Measurements from ENCODE around the gene FMO2. TPM values are rescaled to one million over a fixed set of nuclear protein-coding genes. Genes with fewer than 3 reads are reported as not detected.

FMO2 gene
- polyA plus RNA-seq, 2 donors: 50.5 to 95.4 TPM

DNA sequence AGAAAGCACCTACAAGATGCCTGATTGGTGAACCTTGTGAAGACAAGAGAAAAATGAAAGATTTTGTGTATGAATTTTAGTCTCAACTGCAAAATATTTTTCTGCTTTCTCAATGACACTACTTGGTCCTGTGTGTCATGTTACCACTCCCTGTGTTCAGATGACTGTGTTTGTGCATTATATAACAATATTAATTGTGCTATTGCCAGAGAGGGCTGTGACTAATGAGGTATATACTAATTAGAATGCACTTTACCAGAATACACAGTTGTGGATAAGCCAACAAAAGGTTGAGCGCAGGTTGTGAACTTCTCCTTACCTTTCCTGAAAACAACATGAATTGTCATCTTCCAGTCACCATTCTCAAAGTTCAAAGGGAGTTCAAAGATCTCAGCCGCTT, 17.3 kb upstream of the FMO2 start:
- H3K4me3 ChIP-seq (ENCODE audit: low read depth in 1 of 2, low read length in 2 of 2): no peak overlapping the region
- 65 to 78% methylated on average over 2 of the region's 2 CpGs for WGBS, 2 donors
- peaks cover 0 to 4% of the 10 kb centered on the region in 2 donors for H3K4me1 ChIP-seq (ENCODE audit: control insufficient read depth in 2 of 2, insufficient read depth in 2 of 2, low read length in 1 of 2)
- no peaks in the 10 kb centered on the region for H3K27me3 ChIP-seq (ENCODE audit: control insufficient read depth in 1 of 2, insufficient read depth in 2 of 2, low read length in 2 of 2)
- H3K27ac ChIP-seq (ENCODE audit: low read depth in 2 of 2, low read length in 1 of 2): peak overlapping the region; percentile 77 to 86
- no peaks in the 10 kb centered on the region for H3K36me3 ChIP-seq (ENCODE audit: control insufficient read depth in 2 of 2, insufficient read depth in 2 of 2, low read length in 1 of 2)
- H3K9me3 ChIP-seq (ENCODE audit: control insufficient read depth in 2 of 2, insufficient read depth in 1 of 2, low read depth in 1 of 2, low read length in 1 of 2): no peaks in the 10 kb centered on the region

DNA sequence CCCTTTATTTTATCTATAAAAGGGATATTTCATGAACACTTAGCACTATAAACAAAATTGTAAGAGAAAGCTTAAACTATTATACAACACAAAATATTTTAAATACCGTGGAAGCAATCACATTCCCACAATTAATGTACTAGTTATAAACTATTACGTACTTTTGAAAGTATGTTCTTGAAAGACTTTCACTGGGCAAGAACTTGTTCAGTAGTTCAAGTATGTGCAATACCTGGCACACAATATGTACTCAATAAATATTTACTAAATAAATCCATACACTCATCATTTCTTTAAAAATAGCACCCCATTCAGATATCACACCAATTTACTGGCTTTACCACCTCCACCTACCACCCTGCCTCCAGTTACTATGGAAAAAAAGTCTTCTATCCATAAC, 12.6 kb upstream of the FMO2 start:
- Histone ChIP-seq H3K9me3 (ENCODE audit: control insufficient read depth in 2 of 2, insufficient read depth in 1 of 2, low read depth in 1 of 2, low read length in 1 of 2) (no peaks in the 10 kb centered on the region), H3K27ac (ENCODE audit: low read depth in 2 of 2, low read length in 1 of 2) (no peak overlapping the region), H3K36me3 (ENCODE audit: control insufficient read depth in 2 of 2, insufficient read depth in 2 of 2, low read length in 1 of 2) (no peaks in the 10 kb centered on the region), H3K4me3 (ENCODE audit: low read depth in 1 of 2, low read length in 2 of 2) (no peak overlapping the region), H3K27me3 (ENCODE audit: control insufficient read depth in 1 of 2, insufficient read depth in 2 of 2, low read length in 2 of 2) (no peaks in the 10 kb centered on the region), H3K4me1 (ENCODE audit: control insufficient read depth in 2 of 2, insufficient read depth in 2 of 2, low read length in 1 of 2) (peaks cover 0 to 3% of the 10 kb centered on the region in 2 donors)
- 72 to 74% methylated on average over 2 of the region's 2 CpGs for WGBS, 2 donors

DNA sequence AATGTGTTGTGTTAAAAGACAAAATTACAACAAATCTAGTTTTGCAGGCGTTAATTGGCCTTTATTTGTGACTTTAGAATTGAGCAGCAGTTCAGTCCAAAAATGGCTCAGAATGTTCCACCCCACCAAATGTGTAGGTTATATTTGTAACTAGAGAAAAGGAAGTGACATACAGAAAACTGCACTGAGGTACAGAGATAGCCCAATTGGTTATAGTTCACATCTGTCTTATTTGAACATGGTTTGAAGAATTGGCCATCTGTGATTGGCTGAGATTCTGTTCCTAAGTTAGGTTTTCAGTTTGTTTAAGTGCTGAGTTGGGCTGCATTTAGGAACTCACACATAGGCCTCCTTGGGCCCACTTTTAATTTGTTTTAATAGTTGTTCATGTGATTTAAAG, 12.0 kb upstream of the FMO2 start:
- 74 to 80% methylated on average over 1 of the region's 1 CpG for WGBS, 2 donors

DNA sequence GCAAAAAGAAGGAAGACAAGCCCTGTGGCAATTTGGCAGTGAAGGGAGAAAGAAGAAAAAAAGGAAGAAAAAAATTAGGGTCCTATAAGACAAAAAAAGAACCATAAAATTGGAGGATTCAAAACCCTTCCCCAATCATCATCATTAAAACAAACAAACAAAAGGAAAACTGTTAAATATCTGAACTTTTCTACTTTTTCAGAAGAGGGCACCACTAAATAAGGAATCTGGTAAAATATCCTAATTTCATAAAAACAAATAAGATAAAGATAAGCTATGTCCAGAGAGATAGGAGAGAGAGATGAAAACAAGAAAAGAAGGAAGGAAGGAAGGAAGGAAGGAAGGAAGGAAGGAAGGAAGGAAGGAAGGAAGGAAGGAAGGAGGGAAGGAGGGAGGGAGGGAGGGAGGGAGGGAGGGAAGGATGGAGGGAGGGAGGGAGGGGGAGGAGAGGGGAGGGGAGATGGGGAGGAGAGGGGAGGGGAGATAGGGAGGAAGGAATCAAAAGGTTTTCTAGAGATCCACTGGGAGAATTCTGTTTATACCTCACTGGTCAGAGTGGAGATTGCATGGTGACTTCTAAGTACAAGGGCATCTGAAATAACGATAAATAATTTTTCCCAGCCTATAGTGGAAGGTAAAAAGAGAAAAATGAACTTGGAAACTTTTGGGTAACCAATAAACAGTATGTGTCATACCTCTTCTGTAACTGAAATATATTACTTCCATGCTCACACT, 10.4 kb upstream of the FMO2 start:
- Histone ChIP-seq H3K36me3 (ENCODE audit: control insufficient read depth in 2 of 2, insufficient read depth in 2 of 2, low read length in 1 of 2) (no peaks in the 10 kb centered on the region), H3K9me3 (ENCODE audit: control insufficient read depth in 2 of 2, insufficient read depth in 1 of 2, low read depth in 1 of 2, low read length in 1 of 2) (no peaks in the 10 kb centered on the region), H3K27ac (ENCODE audit: low read depth in 2 of 2, low read length in 1 of 2) (no peak overlapping the region), H3K4me3 (ENCODE audit: low read depth in 1 of 2, low read length in 2 of 2) (no peak overlapping the region), H3K27me3 (ENCODE audit: control insufficient read depth in 1 of 2, insufficient read depth in 2 of 2, low read length in 2 of 2) (no peaks in the 10 kb centered on the region), H3K4me1 (ENCODE audit: control insufficient read depth in 2 of 2, insufficient read depth in 2 of 2, low read length in 1 of 2) (no peaks in the 10 kb centered on the region)
- 94 to 100% methylated on average over 1 of the region's 1 CpG for WGBS, 2 donors

More for the DNA sequence above, 12.0 kb upstream of the FMO2 start:
- no peak overlapping the region for H3K27ac ChIP-seq (ENCODE audit: low read depth in 2 of 2, low read length in 1 of 2)
- no peaks in the 10 kb centered on the region for H3K27me3 ChIP-seq (ENCODE audit: control insufficient read depth in 1 of 2, insufficient read depth in 2 of 2, low read length in 2 of 2)
- no peaks in the 10 kb centered on the region for H3K9me3 ChIP-seq (ENCODE audit: control insufficient read depth in 2 of 2, insufficient read depth in 1 of 2, low read depth in 1 of 2, low read length in 1 of 2)
- H3K4me3 ChIP-seq (ENCODE audit: low read depth in 1 of 2, low read length in 2 of 2): no peak overlapping the region
- peaks cover 0 to 3% of the 10 kb centered on the region in 2 donors for H3K4me1 ChIP-seq (ENCODE audit: control insufficient read depth in 2 of 2, insufficient read depth in 2 of 2, low read length in 1 of 2)
- H3K36me3 ChIP-seq (ENCODE audit: control insufficient read depth in 2 of 2, insufficient read depth in 2 of 2, low read length in 1 of 2): no peaks in the 10 kb centered on the region

DNA sequence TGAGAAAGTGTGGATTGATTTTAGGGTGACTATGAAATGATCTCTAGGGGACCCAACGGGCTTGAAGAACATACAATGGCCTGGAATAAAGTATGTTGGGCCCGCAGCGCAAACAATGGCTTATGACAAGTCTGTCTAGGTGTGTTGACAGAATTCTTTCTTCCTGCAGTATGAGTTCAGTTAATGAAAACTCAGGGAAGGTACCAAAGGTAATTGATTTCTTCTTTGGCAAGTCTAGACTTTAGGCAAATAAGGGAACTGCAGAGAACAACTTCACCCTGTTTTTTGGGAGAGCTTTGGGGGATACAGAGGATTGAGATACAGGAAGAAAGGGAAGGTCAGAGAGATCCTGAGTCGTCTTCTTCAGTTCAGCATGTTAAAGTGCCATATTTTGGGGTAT, 7.8 kb upstream of the FMO2 start:
- H3K9me3 ChIP-seq (ENCODE audit: control insufficient read depth in 2 of 2, insufficient read depth in 1 of 2, low read depth in 1 of 2, low read length in 1 of 2): no peaks in the 10 kb centered on the region
- no peak overlapping the region for H3K27ac ChIP-seq (ENCODE audit: low read depth in 2 of 2, low read length in 1 of 2)
- H3K36me3 ChIP-seq (ENCODE audit: control insufficient read depth in 2 of 2, insufficient read depth in 2 of 2, low read length in 1 of 2): no peaks in the 10 kb centered on the region
- no peaks in the 10 kb centered on the region for H3K27me3 ChIP-seq (ENCODE audit: control insufficient read depth in 1 of 2, insufficient read depth in 2 of 2, low read length in 2 of 2)
- no peaks in the 10 kb centered on the region for H3K4me1 ChIP-seq (ENCODE audit: control insufficient read depth in 2 of 2, insufficient read depth in 2 of 2, low read length in 1 of 2)
- WGBS, 2 donors: 81 to 91% methylated on average over 4 of the region's 4 CpGs
- no peak overlapping the region for H3K4me3 ChIP-seq (ENCODE audit: low read depth in 1 of 2, low read length in 2 of 2)

DNA sequence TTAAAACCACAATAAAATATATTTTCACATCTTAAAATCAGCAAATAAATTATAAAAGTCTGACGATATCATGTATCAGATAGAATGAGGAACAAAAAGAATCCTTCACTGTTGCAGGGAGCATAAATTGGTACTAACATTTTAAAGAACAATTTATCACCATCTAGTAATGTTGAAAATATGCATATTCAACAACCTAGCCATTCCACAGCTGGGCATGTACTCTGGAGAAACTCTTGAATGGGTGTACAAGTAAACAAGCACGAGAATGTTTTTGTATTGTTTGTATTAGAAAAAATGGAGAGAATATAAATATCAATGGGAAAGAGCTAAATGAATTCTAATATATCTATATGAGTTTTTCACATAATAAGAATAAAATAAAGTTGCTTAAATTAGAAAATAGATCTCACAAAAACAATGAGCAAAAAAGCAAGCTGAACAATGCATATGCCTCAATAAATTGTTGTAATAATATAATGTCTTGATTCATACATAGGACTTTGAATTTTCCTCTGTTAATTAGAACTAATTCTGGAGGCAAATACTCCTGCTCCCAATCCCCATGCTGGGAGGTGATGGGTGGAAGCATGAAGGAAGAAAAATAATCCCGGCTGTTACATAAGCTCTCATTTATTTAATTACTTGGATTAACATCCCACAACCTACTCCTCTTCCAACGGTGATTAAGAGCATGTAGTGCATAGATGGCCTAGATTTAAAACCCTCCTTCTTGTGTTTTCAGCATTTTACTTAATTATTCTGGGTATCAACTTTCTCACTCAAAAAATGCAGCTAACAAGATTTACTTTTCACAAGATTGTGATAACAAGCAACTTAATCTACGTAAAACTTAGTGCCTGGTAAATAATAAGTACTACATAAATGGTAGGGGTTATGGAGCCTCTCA, 5.5 kb upstream of the FMO2 start:
- Histone ChIP-seq H3K27ac (ENCODE audit: low read depth in 2 of 2, low read length in 1 of 2) (no peak overlapping the region), H3K27me3 (ENCODE audit: control insufficient read depth in 1 of 2, insufficient read depth in 2 of 2, low read length in 2 of 2) (no peaks in the 10 kb centered on the region), H3K4me1 (ENCODE audit: control insufficient read depth in 2 of 2, insufficient read depth in 2 of 2, low read length in 1 of 2) (no peaks in the 10 kb centered on the region), H3K4me3 (ENCODE audit: low read depth in 1 of 2, low read length in 2 of 2) (no peak overlapping the region), H3K9me3 (ENCODE audit: control insufficient read depth in 2 of 2, insufficient read depth in 1 of 2, low read depth in 1 of 2, low read length in 1 of 2) (no peaks in the 10 kb centered on the region), H3K36me3 (ENCODE audit: control insufficient read depth in 2 of 2, insufficient read depth in 2 of 2, low read length in 1 of 2) (no peaks in the 10 kb centered on the region)
- WGBS, 2 donors: 72 to 83% methylated on average over 5 of the region's 5 CpGs

DNA sequence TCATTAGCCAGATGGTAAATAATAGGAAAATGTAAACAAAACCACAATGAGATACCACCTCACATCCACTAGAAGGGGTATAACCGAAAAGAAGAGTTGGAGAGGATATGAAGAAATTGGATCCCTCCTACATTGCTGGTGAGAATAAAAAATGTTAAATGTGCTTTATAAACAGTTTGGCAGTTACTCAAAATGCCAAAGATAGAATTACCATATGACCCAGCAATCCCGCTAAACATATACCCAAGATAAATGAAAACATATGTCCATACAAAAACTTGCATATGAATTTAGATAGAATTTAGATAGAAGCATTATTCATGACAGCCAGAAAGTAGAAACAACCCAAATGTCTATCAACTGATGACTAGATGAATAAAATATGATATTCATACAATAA, 4.4 kb upstream of the FMO2 start:
- Histone ChIP-seq H3K4me3 (ENCODE audit: low read depth in 1 of 2, low read length in 2 of 2) (no peak overlapping the region), H3K36me3 (ENCODE audit: control insufficient read depth in 2 of 2, insufficient read depth in 2 of 2, low read length in 1 of 2) (no peaks in the 10 kb centered on the region), H3K27ac (ENCODE audit: low read depth in 2 of 2, low read length in 1 of 2) (no peak overlapping the region), H3K4me1 (ENCODE audit: control insufficient read depth in 2 of 2, insufficient read depth in 2 of 2, low read length in 1 of 2) (no peaks in the 10 kb centered on the region), H3K27me3 (ENCODE audit: control insufficient read depth in 1 of 2, insufficient read depth in 2 of 2, low read length in 2 of 2) (no peaks in the 10 kb centered on the region), H3K9me3 (ENCODE audit: control insufficient read depth in 2 of 2, insufficient read depth in 1 of 2, low read depth in 1 of 2, low read length in 1 of 2) (no peaks in the 10 kb centered on the region)
- WGBS, 2 donors: 87 to 91% methylated on average over 2 of the region's 2 CpGs

DNA sequence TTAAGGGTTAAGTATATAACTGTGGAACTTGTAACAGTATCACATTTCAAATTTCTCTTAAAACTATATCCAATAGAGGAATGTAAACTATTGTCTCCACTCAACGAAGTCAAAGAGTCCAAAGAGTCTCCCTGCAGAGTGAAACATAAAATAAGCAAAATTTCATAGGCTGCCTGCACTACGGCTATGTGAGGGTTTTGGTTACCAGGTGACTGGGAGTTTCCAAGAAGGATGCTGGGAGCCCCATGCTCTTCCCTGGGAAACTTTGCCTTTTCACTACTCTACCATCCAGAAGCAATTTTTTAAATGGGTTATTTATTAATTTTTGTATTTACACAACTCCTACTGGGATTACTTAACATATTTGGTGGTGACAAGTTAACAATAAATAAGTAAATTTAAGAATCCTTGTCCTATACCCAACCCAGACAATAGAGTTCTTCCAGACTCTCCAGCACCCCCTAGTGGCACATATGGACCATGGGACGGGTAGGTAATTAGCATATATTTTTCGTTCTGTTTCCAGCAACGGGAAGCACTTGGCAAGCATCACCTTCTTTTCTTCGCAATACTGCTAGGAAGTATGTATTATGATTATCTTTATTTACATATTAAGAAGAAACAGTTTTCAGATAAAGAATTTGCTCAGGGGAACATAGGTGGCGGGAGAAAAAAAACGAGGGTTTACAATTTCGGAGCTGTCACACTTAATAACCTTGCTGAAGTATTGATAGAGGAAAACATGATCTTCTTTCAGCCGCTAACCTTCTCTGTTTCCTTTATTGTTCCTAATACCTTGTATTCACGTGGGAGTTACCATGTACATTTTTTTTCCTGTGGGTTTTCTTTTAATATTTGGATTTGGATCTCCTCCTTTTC, 3.5 kb downstream of the FMO2 start:
- no peak overlapping the region for H3K27ac ChIP-seq (ENCODE audit: low read depth in 2 of 2, low read length in 1 of 2)
- no peaks in the 10 kb centered on the region for H3K36me3 ChIP-seq (ENCODE audit: control insufficient read depth in 2 of 2, insufficient read depth in 2 of 2, low read length in 1 of 2)
- WGBS, 2 donors: 39 to 41% methylated on average over 11 of the region's 11 CpGs
- no peaks in the 10 kb centered on the region for H3K9me3 ChIP-seq (ENCODE audit: control insufficient read depth in 2 of 2, insufficient read depth in 1 of 2, low read depth in 1 of 2, low read length in 1 of 2)
- H3K4me3 ChIP-seq (ENCODE audit: low read depth in 1 of 2, low read length in 2 of 2): peak overlapping the region in 1 of 2 donors; percentile 24
- H3K4me1 ChIP-seq (ENCODE audit: control insufficient read depth in 2 of 2, insufficient read depth in 2 of 2, low read length in 1 of 2): no peaks in the 10 kb centered on the region
- no peaks in the 10 kb centered on the region for H3K27me3 ChIP-seq (ENCODE audit: control insufficient read depth in 1 of 2, insufficient read depth in 2 of 2, low read length in 2 of 2)

DNA sequence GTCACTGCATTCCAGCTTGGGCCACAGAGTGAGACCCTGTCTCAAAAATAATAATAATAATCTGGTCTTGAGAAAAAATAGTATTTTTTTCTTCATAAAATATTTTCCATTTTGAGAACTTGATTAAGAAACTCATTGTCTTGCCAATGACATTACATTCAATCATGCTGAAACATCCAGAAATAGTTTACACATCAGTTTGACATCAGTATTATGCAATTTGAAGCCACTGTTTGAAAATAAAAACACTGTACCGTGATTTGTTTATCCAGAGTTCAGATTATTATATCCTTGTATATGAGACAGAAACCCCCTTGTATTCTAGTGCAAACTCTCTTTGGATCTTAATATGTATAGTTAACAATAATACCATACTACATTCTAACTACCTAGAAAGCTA, 6.9 kb downstream of the FMO2 start:
- Histone ChIP-seq H3K27me3 (ENCODE audit: control insufficient read depth in 1 of 2, insufficient read depth in 2 of 2, low read length in 2 of 2) (no peaks in the 10 kb centered on the region), H3K36me3 (ENCODE audit: control insufficient read depth in 2 of 2, insufficient read depth in 2 of 2, low read length in 1 of 2) (peaks cover 0 to 3% of the 10 kb centered on the region in 2 donors), H3K4me1 (ENCODE audit: control insufficient read depth in 2 of 2, insufficient read depth in 2 of 2, low read length in 1 of 2) (peaks cover 0 to 2% of the 10 kb centered on the region in 2 donors), H3K4me3 (ENCODE audit: low read depth in 1 of 2, low read length in 2 of 2) (no peak overlapping the region), H3K9me3 (ENCODE audit: control insufficient read depth in 2 of 2, insufficient read depth in 1 of 2, low read depth in 1 of 2, low read length in 1 of 2) (no peaks in the 10 kb centered on the region), H3K27ac (ENCODE audit: low read depth in 2 of 2, low read length in 1 of 2) (no peak overlapping the region)
- WGBS, 2 donors: 40 to 57% methylated on average over 1 of the region's 1 CpG
